Measurements from ENCODE around the gene TRIM69.
"Not testable (repeated sequence)": the region's sequence is repeated elsewhere in the genome, so short reads cannot be mapped to it uniquely, and the experiment has no call there.

TRIM69 gene

GRCh38 chr15:44739222-44739847, 3.0 kb downstream of the TRIM69 start:
- DNase-seq: not testable (repeated sequence)

GRCh38 chr15:44743454-44743853, 7.1 kb downstream of the TRIM69 start:
- not testable (repeated sequence) for DNase-seq

- no peak for DNase-seq
These were observed 17.0 kb downstream of the TRIM69 start for GRCh38 chr15:44753345-44753744.

GRCh38 chr15:44763187-44763586, 26.9 kb downstream of the TRIM69 start:
- no peak for DNase-seq

GRCh38 chr15:44763848-44764247, 27.5 kb downstream of the TRIM69 start:
- no peak for DNase-seq

GRCh38 chr15:44765036-44765435, 28.7 kb downstream of the TRIM69 start:
- no peak for DNase-seq

- no peak for DNase-seq
These were observed 33.2 kb downstream of the TRIM69 start for GRCh38 chr15:44769521-44769920.

GRCh38 chr15:44770715-44771114, 34.4 kb downstream of the TRIM69 start:
- DNase-seq: not testable (repeated sequence)

GRCh38 chr15:44775953-44776352, 39.6 kb downstream of the TRIM69 start:
- DNase-seq: peak in 1 of 4 experiments; percentile 4

GRCh38 chr15:44779761-44780160, 43.4 kb downstream of the TRIM69 start:
- DNase-seq: no peak

- DNase-seq: no peak
These were observed 44.3 kb downstream of the TRIM69 start for GRCh38 chr15:44780608-44781007.

GRCh38 chr15:44781128-44781810, 44.9 kb downstream of the TRIM69 start:
- no peak for DNase-seq

- DNase-seq: no peak
These were observed 46.2 kb downstream of the TRIM69 start for GRCh38 chr15:44782516-44782915.

GRCh38 chr15:44784918-44785274, 48.6 kb downstream of the TRIM69 start:
- not testable (repeated sequence) for DNase-seq

GRCh38 chr15:44788748-44789147, 52.4 kb downstream of the TRIM69 start:
- DNase-seq: no peak

- DNase-seq: no peak
These were observed 53.9 kb downstream of the TRIM69 start for GRCh38 chr15:44790215-44790614.

- no peak for DNase-seq
These were observed 54.3 kb downstream of the TRIM69 start for GRCh38 chr15:44790656-44791055.

GRCh38 chr15:44792715-44793114, 56.4 kb downstream of the TRIM69 start:
- no peak for DNase-seq

- no peak for DNase-seq
These were observed 57.7 kb downstream of the TRIM69 start for GRCh38 chr15:44794072-44794471.

GRCh38 chr15:44796508-44796907, 60.2 kb downstream of the TRIM69 start:
- DNase-seq: no peak

GRCh38 chr15:44798826-44799225, 62.5 kb downstream of the TRIM69 start:
- peak in 3 of 4 experiments; percentile 8 to 33 (median 28) for DNase-seq

- peak in 2 of 4 experiments; percentile 21 to 28 for DNase-seq
These were observed 65.0 kb downstream of the TRIM69 start for GRCh38 chr15:44801364-44801763.

- DNase-seq: no peak
These were observed 65.5 kb downstream of the TRIM69 start for GRCh38 chr15:44801797-44802196.

GRCh38 chr15:44802336-44802735, 66.0 kb downstream of the TRIM69 start:
- peak in 1 of 4 experiments; percentile 6 for DNase-seq
